Measurements from ENCODE around the gene ARHGAP15.
A peak's percentile ranks its signal among the peaks of the same experiment; 100 is the strongest.

The ARHGAP15 gene

DNA sequence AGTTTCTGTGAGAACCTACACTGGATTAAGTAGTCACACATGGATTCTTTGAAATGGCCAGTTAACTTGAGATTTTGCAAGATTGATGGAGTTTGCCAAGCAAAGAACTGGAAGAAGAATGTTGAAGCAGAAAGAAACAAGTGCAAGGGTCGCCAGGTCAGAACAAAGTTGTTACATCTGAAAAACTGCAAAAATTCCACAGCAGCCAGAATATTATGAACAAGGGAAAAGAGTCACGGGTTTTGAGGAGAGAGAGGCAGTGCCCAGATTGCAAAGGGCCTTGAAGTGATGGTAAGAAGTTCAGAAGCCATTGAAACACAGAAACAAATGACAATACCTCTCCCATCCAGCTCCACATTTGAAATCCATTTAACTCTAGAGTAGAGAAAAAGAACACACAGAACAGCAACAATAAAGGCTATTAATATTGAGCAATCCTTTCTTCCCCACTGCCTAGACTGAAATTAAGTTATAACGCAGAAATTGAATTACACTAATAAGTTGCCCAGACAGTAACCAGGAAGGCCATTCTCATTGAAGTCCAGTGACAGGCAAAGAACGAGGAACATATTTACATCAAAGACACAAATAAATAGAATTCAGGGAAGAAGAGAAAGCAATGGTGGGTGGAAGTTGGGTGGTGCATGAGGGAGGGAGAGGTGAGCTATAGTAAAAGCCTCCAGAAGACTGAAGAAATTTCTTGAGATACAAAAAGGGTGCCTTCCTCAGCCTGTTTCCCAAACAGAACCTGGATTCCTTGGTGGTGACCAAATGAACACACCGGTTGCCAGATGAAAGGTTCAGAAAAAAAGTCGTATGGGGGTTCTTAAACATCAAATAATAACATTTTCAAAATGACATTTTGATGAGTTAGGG is 80.6 kb downstream of the ARHGAP15 start:
- peaks cover 8% of the 10 kb centered on the region for H3K4me1 ChIP-seq
- TF ChIP-seq, protein P1, sequence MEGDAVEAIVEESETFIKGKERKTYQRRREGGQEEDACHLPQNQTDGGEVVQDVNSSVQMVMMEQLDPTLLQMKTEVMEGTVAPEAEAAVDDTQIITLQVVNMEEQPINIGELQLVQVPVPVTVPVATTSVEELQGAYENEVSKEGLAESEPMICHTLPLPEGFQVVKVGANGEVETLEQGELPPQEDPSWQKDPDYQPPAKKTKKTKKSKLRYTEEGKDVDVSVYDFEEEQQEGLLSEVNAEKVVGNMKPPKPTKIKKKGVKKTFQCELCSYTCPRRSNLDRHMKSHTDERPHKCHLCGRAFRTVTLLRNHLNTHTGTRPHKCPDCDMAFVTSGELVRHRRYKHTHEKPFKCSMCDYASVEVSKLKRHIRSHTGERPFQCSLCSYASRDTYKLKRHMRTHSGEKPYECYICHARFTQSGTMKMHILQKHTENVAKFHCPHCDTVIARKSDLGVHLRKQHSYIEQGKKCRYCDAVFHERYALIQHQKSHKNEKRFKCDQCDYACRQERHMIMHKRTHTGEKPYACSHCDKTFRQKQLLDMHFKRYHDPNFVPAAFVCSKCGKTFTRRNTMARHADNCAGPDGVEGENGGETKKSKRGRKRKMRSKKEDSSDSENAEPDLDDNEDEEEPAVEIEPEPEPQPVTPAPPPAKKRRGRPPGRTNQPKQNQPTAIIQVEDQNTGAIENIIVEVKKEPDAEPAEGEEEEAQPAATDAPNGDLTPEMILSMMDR (IDR thresholded peaks at IDR 0.05; ENCODE audit: low read depth, low read length), result no peak
- H3K4me3 ChIP-seq (ENCODE audit: low read depth, low read length), result no peak overlapping the region
- H3K27me3 ChIP-seq, result no peaks in the 10 kb centered on the region
- peak; percentile 3 for DNase-seq
- H3K9me3 ChIP-seq, result no peaks in the 10 kb centered on the region
- no peaks in the 10 kb centered on the region for H3K36me3 ChIP-seq

DNA sequence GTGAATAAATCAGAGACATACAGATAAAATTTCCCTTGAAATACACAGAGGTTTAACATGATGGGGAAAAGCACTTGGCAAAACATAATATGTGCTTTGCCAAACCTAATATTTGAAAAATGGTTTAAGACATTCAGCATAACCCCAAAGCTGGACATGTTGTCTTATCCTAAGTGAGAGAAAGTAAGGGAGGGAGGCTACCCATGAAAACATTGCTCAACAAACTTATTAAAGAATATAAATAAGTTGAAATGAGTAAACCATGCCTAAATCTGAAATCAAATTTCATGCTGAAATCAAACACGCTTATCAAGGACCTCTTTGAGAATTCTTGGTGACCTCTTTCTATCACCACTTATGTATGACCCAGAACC is 81.2 kb downstream of the ARHGAP15 start:
- TF ChIP-seq, protein P1 (IDR thresholded peaks at IDR 0.05; ENCODE audit: low read depth, low read length), result no peak
- no peak for DNase-seq
- H3K36me3 ChIP-seq, result no peaks in the 10 kb centered on the region

DNA sequence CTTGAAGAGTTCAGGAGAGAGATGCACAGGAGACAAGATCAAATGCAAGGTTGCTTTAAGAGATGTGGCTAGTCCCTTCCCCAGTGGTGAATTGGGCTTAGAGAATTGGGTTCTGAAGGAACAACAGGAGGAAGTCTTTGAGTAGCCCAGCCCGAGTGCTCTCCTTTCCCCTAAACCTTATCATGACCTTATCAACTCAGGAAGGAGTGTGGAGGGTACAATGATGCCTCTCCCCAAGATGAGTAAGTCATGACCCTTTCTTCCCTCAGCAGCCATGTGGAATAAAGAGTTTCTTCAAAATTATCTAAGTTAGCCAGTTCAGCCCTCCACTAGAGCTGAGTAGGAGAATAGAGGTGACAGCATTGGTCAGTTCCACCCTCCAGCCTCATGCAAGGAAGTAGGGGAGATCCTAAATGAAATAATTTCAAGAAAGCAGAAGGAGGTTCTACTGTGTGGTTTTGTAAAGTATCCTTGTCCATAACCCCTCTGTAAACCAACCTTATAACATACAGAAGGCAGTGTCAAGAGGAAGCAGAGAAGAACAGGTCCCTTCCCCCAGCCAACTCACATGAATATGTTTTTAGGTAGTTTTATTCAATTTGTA is 88.4 kb downstream of the ARHGAP15 start:
- Histone ChIP-seq H3K9me3 (no peaks in the 10 kb centered on the region), H3K36me3 (no peaks in the 10 kb centered on the region), H3K27me3 (no peaks in the 10 kb centered on the region), H3K4me3 (ENCODE audit: low read depth, low read length) (no peak overlapping the region), H3K4me1 (no peaks in the 10 kb centered on the region; the same call in 1 of the 2 replicates)
- DNase-seq, result no peak
- TF ChIP-seq, protein P1 (IDR thresholded peaks at IDR 0.05; ENCODE audit: low read depth, low read length), result no peak

More for the DNA sequence above, 81.2 kb downstream of the ARHGAP15 start:
- Histone ChIP-seq H3K4me1 (peaks cover 8% of the 10 kb centered on the region), H3K27me3 (no peaks in the 10 kb centered on the region), H3K4me3 (ENCODE audit: low read depth, low read length) (no peak overlapping the region), H3K9me3 (no peaks in the 10 kb centered on the region)

DNA sequence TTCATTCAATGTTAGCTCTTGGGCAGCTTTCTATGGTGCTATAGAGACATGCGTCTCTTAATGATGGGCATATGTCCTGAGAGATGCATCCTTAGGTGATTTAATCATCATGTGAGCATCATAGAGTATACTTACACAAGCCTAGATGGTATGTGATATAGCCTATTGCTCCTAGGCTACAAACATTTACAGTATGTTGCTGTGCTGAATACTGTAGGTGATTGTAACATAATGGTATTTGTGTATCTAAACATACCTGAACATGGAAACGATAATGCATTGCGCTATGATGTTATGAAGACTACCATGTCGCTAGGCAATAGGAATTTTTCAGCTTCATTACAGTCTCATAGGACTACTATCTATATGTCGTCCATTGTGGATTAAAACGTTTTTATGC is 89.4 kb downstream of the ARHGAP15 start:
- DNase-seq, result no peak
- no peaks in the 10 kb centered on the region for H3K27me3 ChIP-seq
- H3K9me3 ChIP-seq, result no peaks in the 10 kb centered on the region
- TF ChIP-seq, protein P1 (IDR thresholded peaks at IDR 0.05; ENCODE audit: low read depth, low read length), result no peak
- no peaks in the 10 kb centered on the region; the same call in 1 of the 2 replicates for H3K4me1 ChIP-seq
- no peak overlapping the region for H3K4me3 ChIP-seq (ENCODE audit: low read depth, low read length)
- H3K36me3 ChIP-seq, result no peaks in the 10 kb centered on the region

DNA sequence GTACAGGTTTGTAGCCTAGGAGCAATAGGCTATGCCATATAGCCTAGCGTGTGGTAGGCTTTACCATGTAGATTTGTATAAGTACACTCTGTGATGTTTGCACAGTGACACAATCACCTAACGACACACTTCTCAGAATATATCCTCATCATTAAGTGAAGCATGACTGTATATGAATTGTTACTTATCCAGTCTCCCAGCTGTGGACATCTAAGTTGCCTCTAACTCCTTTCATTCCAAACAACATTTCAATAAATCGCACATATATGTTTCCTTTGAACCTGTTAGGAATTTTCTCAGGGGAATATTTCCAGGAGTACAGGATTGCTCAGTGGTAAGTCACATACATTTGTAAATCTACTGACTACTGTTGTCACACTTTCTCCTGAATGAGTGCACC is 90.0 kb downstream of the ARHGAP15 start:
- TF ChIP-seq, protein P1 (IDR thresholded peaks at IDR 0.05; ENCODE audit: low read depth, low read length), result no peak
- no peak for DNase-seq
- Histone ChIP-seq H3K36me3 (no peaks in the 10 kb centered on the region), H3K4me3 (ENCODE audit: low read depth, low read length) (no peak overlapping the region), H3K9me3 (no peaks in the 10 kb centered on the region), H3K4me1 (no peaks in the 10 kb centered on the region; the same call in 1 of the 2 replicates), H3K27me3 (no peaks in the 10 kb centered on the region)

DNA sequence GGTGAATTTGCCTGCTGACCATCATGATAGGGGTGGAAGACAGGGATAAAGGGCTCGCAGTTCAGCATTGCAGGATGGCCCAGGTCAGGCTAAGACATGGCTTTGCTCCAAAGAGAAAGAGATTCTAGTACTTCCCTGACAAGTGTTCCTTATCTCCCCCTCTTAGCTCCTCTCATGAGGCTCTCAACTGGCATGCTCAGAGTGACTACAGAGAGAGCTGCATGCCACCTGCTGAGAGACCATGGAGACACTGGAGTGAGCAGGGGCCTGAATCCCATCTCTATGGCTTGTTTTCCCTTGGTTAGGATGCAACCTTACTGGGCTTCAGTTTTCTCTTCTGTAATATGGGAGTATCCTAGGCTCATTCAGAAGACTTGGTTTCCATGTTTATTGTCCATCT is 94.3 kb downstream of the ARHGAP15 start:
- H3K36me3 ChIP-seq, result no peaks in the 10 kb centered on the region
- TF ChIP-seq, protein P1 (IDR thresholded peaks at IDR 0.05; ENCODE audit: low read depth, low read length), result no peak
- no peaks in the 10 kb centered on the region; the same call in 1 of the 2 replicates for H3K4me1 ChIP-seq
- DNase-seq, result no peak
- no peak overlapping the region for H3K4me3 ChIP-seq (ENCODE audit: low read depth, low read length)
- H3K27me3 ChIP-seq, result no peaks in the 10 kb centered on the region
- H3K9me3 ChIP-seq, result no peaks in the 10 kb centered on the region
